A673 (cell line): ENCODE data around the gene PFN3. TPM values are rescaled to one million over a fixed set of nuclear protein-coding genes. Genes with fewer than 3 reads are reported as not detected.

Experiments
- BruUV-seq: library from RNA; stranded (reverse); fragments of 400-500 nt; replicated peaks from 2 replicates; lab custom pipeline; 2021; lab: Mats Ljungman, UMichigan
- CTCF ChIA-PET: fragments of 300-600 bp; sonication (Branson Sonifier 250); formaldehyde crosslinking; loops from one replicate; lab custom pipeline; 2022; ENCODE audit warnings: antibody characterized with exemption; lab: Charles Lee
- POLR2A ChIA-PET: fragments of 300-600 bp; sonication (Branson Sonifier 250); formaldehyde crosslinking; loops from one replicate; lab custom pipeline; 2022; ENCODE audit warnings: antibody characterized with exemption; ENCODE audit not compliant: low non-redundant PET; lab: Charles Lee
- DNase-seq: peaks from one replicate; pipeline ENCODE4 v3.0.0-alpha.2; 2015; ENCODE audit warnings: low spot score
- H3K27ac ChIP-seq: fragments of 200-600 bp; sonication (generic); 2 replicates; pipeline ENCODE4 v1.5.1; 2016; ENCODE audit warnings: mixed run types, low read depth, mild to moderate bottlenecking, mixed read lengths, antibody characterized with exemption, low read length; ENCODE audit not compliant: poor library complexity, severe bottlenecking
- H3K27me3 ChIP-seq: fragments of 200-600 bp; sonication (generic); replicated peaks from 2 replicates; pipeline ENCODE4 v1.6.1; 2017; ENCODE audit warnings: mixed run types, low read depth, mild to moderate bottlenecking, mixed read lengths, antibody characterized with exemption, low read length; ENCODE audit not compliant: insufficient read depth, poor library complexity
- H3K36me3 ChIP-seq: fragments of 200-600 bp; sonication (generic); 2 replicates; pipeline ENCODE4 v1.6.1; 2016; ENCODE audit warnings: mixed run types, mild to moderate bottlenecking, mixed read lengths, antibody characterized with exemption, low read length; ENCODE audit not compliant: insufficient read depth, poor library complexity, severe bottlenecking
- H3K4me1 ChIP-seq: fragments of 200-600 bp; sonication (generic); 2 replicates; pipeline ENCODE4 v1.6.1; 2017; ENCODE audit warnings: mixed run types, mild to moderate bottlenecking, mixed read lengths, antibody characterized with exemption, low read length; ENCODE audit not compliant: insufficient read depth, poor library complexity, severe bottlenecking
- H3K4me3 ChIP-seq: fragments of 200-600 bp; sonication (generic); 2 replicates; pipeline ENCODE4 v1.5.1; 2016; ENCODE audit warnings: low read depth, mixed run types, mild to moderate bottlenecking, mixed read lengths, low read length; ENCODE audit not compliant: poor library complexity, severe bottlenecking
- H3K9me3 ChIP-seq: fragments of 200-600 bp; sonication (generic); 2 replicates; pipeline ENCODE4 v1.6.1; 2016; ENCODE audit warnings: mixed run types, low read depth, mild to moderate bottlenecking, mixed read lengths, antibody characterized with exemption, low read length; ENCODE audit not compliant: poor library complexity, severe bottlenecking
- CTCF ChIP-seq: fragments of 300-800, 200-600 bp; sonication (generic); conservative IDR thresholded peaks from 2 replicates; pipeline ENCODE4 v1.5.1; 2017; ENCODE audit warnings: low read depth, mild to moderate bottlenecking, antibody characterized with exemption, low read length, moderate library complexity, mixed read lengths
- EZH2 ChIP-seq: fragments of 200-600 bp; sonication (generic); IDR thresholded peaks from 2 replicates; pipeline ENCODE4 v1.6.1; 2017; ENCODE audit warnings: borderline replicate concordance, low read depth, mild to moderate bottlenecking, mixed read lengths, antibody characterized with exemption, low read length; ENCODE audit not compliant: poor library complexity, severe bottlenecking
- intact Hi-C: fragments of 100-400 bp; cut with micrococcal nuclease; formaldehyde crosslinking; loops from one replicate; pipeline ENCODE4 v1.10.0; 2022; ENCODE audit not compliant: unreplicated experiment
- total RNA-seq: library from RNA; stranded (reverse); gene quantifications from 2 replicates; pipeline ENCODE4 v1.2.3, GENCODE V29; 2021

Gene PFN3
- total RNA-seq, 1 experiment from 2014 or later = not detected

DNA sequence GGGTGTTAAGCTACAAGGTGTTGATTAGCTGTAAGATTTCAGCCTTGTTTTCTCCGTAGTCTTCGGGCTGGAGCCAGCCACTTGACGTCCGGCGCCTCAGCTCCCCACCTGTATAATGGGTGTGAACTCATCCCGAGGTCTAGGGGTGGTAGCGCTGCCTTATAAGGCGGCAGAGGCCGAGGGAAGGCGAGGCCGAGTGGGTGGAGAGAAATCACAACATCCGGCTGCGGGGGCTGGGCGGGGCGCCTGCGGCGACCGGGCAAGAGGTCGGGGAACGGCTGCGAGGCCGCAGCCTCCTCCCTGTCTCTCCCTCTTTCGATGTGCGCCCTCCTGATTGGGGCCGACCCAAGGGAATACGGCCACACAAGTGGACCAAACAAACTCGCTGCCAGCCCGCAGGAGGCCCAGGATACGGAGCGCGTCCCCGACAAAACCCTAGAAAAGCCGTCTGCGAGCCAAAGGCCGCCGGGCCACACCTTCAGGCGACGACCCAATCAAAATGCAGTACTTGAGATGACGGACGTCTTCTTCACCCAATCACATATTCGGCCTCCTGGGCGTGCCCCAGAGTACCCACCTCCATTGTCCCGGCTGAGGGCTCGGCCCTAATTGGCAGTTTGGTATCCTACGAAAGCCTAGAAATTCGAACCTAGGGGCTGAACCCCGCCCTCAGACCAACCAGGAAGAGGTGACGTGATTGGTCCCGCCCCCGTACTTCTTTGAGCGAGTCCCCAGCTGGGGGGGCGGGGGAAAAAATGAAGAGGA lies 25.5 kb upstream of the PFN3 start:
- Histone ChIP-seq H3K36me3 (no peaks in the 10 kb centered on the region), H3K9me3 (no peaks in the 10 kb centered on the region), H3K27ac (peak overlapping the region; percentile 76), H3K4me3 (peak overlapping the region; percentile 61), H3K27me3 (no peaks in the 10 kb centered on the region), H3K4me1 (peaks cover 13% of the 10 kb centered on the region)
- TF ChIP-seq CTCF = no peak
- TF ChIP-seq EZH2 = no peak
- ChIA-PET CTCF (interaction anchor here (0.6 to 1.3 kb wide), 4 partner anchors 29 to 483 kb away, joined by 3 to 8 read pairs (median 6); no protein-coding TSS in a partner anchor), POLR2A (interaction anchor here (0.6 kb wide), 2 partner anchors 75 to 91 kb away, joined by 4 to 13 read pairs; partner anchors contain the start of genes DDX41 and LMAN2)
- intact Hi-C loops = no loop called here
- DNase-seq = peak; percentile 100
- BruUV-seq = no TSS peak

GRCh38 chr5:177425196-177425800 lies 24.8 kb upstream of the PFN3 start:
- no peaks in the 10 kb centered on the region for H3K9me3 ChIP-seq
- H3K27me3 ChIP-seq = no peaks in the 10 kb centered on the region
- ChIA-PET POLR2A (no interaction called here), CTCF (interaction anchor here (1.3 kb wide), 1 partner anchor 115 kb away, joined by 5 read pairs; no protein-coding TSS in a partner anchor)
- no TSS peak for BruUV-seq
- DNase-seq = no peak
- intact Hi-C loops = no loop called here
- peak overlapping the region; percentile 61 for H3K4me3 ChIP-seq
- H3K36me3 ChIP-seq = no peaks in the 10 kb centered on the region
- peaks cover 13% of the 10 kb centered on the region for H3K4me1 ChIP-seq
- TF ChIP-seq EZH2 (no peak), CTCF (no peak)
- peak overlapping the region; percentile 76 for H3K27ac ChIP-seq

DNA sequence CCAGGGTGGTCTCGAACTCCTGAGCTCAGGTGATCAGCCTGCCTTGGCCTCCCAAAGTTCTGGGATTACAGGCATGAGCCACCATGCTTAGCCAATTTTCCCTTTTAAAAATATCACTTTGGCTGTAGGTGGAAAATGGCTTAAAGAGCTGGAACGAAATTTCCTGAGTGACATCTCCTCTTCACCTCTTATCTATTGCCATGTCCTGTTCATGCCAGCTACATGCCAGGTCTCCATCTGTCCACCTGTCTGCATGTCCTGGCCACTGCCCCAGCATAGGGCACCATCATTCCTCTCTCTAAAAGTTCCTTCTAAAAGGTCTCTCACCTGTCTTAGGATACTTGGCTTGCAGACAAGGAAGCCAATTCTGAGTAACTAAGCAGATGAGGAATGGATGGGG lies 23.2 kb upstream of the PFN3 start:
- CTCF ChIA-PET = no interaction called here
- H3K36me3 ChIP-seq = no peaks in the 10 kb centered on the region
- no peak overlapping the region for H3K27ac ChIP-seq
- BruUV-seq = no TSS peak
- intact Hi-C loops = no loop called here
- no peaks in the 10 kb centered on the region for H3K9me3 ChIP-seq
- no peak overlapping the region for H3K4me3 ChIP-seq
- TF ChIP-seq EZH2 (no peak), CTCF (no peak)
- POLR2A ChIA-PET = no interaction called here
- no peaks in the 10 kb centered on the region for H3K27me3 ChIP-seq
- no peak for DNase-seq
- peaks cover 13% of the 10 kb centered on the region for H3K4me1 ChIP-seq
